HG02763 (cell line): Measurements from ENCODE around the gene PERCC1.
"Not testable (repeated sequence)": the region's sequence is repeated elsewhere in the genome, so short reads cannot be mapped to it uniquely, and the experiment has no call there.

ENCODE experiments used
- ATAC-seq: cut with Tn5 transposase; IDR thresholded peaks from one replicate; pipeline ENCODE4 v1.9.1; 2021; ENCODE audit warnings: mild to moderate bottlenecking, moderate library complexity; ENCODE audit not compliant: unreplicated experiment

Gene PERCC1

DNA sequence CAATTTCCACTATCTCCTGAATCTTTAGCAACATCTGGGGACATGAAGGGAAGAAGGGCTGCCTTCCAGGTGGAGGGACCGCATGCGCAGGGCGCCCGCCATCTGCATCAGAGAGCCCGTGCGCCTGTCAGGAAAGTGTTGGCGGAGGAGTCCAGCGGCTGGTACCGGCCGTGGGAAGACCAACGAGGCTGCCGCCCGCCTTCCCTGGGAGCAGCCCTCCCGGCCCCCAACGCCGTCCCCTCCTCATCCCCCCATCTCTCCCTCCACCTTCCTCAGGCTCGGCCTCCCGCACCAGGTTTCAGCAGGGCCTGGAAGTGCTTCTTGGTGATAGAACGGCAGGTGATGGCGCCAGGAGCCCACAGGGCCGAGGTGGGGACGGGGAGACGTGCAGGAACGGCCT is 35.2 kb downstream of the PERCC1 start:
- ATAC-seq = no peak

DNA sequence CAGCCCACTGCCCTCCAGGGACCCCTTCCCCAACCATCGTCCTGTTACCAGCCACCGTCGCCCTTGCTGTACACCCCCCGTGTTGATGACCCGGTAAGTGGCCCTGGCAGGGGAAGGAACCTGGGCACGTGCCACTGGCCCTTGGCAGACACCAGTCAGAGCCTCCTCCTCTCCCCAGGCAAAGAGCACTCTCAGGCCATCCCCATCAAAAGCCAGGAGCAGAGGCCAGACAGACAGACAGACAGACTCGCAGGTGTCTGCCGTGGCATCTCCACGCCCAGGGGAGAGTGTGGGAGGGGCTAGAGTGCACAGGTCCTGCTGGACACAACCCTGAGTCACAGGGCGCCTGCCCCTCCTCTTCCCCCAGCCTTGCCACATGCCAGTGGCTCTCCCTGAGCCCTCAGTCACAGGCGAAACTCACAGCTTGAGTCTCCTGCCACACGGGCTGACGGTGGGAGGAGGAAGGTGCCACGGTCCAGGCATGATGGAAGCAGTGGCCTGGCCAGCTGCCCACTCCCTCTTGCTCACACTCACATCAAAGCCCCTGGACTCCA is 36.2 kb downstream of the PERCC1 start:
- ATAC-seq = no peak

DNA sequence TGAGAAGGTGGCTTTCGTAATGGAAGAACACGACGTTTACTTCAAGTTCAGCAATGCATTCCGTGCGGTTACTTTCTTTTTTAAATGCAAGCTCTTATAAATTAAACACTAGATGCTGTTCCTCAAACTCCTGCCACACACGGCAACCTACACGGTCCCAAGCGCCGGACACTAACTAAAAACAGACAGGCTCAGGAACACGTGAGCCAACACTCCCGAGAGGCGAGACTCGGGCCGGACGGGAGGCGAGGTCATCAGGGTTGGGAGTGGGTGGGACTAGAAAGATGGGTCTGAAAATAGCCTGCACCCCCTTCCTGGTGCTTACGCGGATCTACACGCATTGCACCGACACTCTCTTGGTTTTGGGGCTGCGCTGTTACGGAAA is 37.5 kb downstream of the PERCC1 start:
- ATAC-seq = no peak

DNA sequence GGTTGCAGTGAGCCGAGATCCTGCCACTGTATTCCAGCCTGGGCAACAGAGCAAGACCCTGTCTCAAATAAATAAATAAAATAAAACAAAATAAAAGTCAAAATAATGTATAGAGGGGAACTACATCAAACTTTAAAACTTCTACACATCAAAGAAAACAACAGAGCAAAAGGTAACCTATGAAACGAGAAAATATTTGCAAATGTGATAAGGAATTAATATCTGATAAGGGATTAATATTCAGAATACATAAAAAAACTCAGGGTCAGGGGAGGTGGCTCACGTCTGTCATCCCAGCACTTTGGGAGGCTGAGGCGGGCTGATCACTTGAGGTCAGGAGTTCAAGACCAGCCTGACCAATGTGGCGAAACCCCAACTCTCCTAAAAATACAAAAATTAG is 38.3 kb downstream of the PERCC1 start:
- ATAC-seq = not testable (repeated sequence)

DNA sequence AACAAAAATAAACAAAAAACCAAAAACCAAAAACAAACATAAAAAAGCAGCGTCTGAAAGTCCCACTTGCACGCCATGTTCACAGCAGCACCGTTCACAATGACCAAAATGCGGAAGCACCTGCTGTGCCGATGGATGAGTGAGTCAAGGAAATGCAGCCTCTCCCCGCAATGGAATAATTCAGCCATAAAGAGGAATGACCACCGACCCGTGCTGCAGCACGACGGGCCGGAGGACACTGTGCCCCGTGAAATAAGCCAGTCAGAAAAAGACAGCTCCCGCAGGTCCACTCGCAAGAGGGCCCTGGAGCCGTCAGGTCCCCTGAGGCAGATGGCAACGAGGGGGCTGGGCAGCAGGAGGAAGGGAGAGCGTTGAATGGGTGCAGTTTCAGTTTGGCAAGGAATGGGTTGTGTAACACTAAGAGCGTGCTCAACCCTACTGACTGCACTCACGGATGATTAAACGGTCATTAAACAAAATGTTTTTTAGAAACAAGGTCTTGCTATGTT is 38.9 kb downstream of the PERCC1 start:
- no peak for ATAC-seq

DNA sequence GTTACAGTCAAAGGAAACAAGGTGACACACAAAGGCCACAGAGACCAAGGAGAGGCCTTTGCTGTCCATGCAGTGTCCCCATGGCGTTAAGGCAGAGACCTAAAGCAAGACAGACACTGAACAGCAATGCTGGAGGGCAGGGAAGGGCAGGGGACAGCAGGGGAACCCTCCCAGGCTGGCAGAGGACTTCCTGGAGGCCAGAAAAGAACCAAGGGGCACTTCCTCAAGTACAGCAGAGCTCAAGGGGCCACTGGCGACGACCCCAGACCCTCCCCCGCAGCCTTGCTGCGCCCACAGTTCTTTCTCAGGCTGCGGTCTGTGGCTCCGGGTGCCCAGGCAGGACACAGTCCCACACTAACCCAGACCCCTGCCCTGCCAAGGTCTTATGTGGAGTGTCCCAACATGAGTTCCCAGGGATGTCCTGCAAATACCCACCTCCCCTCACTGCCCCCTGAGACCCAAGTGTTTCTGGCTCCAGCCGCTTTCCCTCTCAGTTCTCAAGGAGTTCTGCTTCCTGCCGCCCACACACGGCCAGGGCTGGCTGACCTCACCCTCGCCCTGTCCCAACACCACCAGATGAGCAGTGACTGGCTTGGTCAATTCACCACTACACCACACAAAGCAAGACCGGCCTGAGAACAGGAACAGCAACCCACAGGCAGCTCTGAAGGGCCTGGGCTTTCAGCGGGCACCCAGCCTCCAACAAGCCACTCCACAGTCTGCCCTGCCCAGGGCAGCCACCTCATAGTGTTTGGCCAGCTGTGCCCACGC is 39.8 kb downstream of the PERCC1 start:
- ATAC-seq = no peak

DNA sequence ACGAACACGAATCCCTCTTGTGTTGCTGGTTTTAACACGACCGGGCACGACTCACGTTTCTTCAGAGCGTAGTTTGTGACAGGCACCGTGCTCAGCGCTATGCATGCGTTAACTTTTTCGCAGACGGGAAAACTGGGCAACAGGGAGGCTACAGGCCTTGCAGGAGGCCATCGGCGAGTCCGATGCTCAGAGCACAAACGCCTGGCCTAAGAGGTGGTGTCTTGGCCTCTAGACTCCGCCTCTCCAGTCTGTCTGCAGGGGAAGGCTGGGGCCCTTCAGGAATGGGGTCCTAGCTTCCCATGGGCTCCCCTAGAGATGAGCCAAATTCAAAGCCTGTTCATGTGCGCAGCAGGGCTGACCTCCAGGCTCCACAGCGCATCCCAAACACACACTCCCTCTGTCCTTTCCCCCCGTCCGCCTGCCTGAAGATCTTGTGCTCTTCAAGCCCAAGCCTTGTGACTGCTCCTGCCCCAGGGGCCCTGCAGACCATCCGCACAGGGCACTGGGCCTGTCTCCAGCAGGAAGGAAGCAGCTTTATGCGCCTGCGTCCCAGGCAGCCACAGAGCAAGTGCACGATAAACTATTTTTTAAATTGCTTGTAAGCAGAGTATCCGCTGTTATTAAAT is 40.8 kb downstream of the PERCC1 start:
- ATAC-seq = no peak

DNA sequence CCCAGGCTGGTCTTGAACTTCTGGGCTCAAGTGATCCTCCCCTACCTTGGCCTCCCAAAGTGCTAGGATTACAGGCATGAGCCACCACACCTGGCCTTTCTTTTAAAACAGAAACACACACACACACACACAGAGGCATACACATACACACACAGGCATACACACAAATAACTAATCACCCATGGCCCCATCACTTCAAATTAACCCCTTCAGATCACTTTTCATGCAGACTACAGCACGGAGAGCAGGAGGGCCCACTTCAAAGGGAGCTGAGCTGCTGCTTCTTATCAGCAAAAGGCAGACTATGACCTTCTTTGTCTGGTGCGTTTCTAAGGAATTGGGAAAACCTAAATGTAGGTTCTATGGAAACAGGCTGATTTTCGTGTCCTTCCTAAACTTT is 42.1 kb downstream of the PERCC1 start:
- no peak for ATAC-seq

DNA sequence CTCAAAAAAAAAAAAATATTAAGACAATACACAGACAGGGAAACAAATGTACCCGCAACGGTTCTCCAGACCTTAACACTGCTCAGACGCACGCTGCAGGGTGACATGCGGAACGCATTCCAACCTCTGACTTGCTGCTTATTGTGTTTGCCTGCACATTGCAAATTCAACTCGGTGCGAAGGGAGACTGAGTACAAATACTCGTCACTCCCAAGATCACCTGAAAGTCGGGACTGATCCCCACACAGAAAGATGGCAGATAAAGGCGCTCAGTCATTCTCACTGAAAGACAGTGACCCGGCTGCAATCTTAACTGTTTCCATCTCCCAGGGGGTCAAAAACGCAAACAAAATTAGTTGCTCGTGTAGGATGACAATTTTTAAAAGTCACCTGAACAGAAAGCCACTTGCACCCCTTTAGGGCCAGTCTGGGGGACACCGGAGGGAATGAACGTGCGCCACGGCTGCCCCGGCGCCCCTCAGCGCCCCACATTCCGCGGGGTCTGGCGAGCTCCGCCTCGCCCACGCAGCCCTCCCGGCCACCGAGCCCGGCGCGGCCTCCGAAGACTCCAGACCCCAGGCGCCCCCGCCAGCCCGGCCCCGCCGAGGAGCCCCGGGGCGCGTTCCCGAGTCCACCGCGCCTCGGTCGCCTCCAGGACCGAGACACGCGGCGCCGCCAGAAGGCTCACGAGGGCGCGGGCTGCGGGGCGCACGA is 43.4 kb downstream of the PERCC1 start:
- ATAC-seq = no peak

DNA sequence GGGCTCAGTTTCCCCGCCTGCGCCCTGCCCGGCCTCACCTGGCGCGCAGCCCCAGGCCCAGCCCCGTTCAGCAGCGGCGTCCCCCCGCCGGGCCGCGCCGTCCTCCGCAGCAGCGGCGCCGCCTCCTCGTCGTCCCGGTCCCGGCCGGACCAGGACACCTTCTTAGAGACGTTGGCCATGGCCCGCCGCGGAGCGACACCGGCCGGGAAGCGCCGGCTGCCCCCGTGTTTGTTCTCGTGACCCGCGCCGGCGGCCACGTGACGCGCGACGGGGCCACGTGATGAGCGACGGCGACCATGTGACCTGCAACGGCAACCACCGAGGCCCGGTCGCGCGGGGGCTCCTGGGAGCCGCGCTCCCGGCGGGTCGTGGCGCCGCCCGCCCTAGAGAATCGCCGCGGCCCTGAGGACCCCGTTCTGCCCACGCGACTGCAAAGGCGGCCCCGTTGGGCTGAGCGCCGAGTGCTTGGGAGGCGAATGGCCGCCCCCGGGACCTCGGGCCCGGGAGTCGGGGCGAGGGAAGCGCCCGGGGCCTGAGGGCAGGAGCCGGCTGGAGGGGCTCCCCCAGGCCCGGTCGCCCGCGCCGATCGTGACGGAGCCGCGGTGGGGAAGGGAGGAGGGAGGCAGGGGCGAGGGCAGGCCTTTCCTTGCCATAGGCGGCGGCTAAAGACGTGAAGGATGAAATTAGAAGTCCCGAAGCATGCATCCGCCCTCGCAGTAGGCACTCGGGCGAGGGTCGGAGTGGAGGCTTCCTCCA is 44.1 kb downstream of the PERCC1 start, which contains the start of gene CLCN7:
Gene CLCN7 (minus strand): TSS at position 233 of the 756 bp plus-strand sequence. CDS start 54 bp downstream, at position 179.
- peak; percentile 87 for ATAC-seq

DNA sequence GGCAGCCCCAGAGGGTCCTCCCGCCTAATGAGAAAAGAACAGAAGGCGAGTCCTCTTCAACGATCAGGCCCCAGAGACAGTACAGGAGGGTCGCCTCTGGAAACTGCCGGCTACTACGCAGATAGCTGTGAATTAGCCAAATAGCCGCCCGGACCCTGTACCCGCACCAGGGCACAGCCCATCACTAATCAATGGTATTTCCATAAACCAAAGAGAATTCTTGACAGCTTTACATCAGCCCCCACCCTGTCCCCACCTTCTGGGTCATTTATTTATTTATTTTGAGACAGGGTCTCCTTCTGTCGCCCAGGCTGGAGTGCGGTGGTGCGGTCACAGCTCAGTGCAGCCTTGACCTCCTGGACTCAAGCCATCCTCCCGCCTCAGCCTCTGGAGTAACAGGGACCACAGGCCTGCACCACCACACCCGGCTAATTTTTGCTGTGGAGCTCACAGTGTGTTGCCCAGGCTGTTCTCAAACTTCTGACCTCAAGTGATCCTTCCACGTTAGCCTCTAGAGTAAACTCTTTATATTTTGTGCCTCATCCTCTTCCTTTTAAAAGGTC is 44.8 kb downstream of the PERCC1 start:
- no peak for ATAC-seq

DNA sequence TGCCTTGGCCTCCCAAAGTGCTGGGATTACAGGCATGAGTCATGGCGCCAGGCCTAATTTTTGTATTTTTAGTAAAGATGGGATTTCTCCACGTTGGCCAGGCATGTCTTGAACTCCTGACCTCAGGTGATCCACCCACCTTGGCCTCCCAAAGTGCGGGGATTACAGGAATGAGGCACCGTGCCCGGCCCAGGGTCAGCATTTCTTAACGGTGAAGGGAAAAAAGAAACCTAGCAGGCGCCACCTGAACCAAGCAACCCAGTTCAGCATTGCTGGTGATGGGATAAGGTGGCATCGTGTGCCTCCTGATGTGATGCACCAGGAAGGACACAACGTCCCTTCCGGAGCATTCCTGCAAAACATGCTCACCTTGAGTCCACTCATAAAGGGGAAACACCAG is 46.2 kb downstream of the PERCC1 start:
- no peak for ATAC-seq

DNA sequence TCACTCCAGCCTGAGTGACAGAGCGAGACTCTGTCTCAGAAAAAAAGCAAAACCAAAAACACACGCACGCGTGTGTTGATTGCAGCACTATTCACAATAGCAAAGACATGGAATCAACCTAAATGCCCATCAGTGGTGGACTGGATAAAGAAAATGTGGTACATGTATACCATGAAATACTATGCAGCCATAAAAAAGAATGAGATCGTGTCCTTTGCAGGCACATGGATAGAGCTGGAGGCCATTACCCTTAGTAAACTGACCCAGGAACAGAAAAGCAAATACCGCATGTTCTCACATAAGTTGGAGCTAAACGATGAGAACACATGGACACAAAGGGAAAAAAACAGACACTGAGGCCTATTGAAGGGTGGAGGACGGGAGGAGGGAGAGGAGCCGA is 48.1 kb downstream of the PERCC1 start:
- ATAC-seq = not testable (repeated sequence)

DNA sequence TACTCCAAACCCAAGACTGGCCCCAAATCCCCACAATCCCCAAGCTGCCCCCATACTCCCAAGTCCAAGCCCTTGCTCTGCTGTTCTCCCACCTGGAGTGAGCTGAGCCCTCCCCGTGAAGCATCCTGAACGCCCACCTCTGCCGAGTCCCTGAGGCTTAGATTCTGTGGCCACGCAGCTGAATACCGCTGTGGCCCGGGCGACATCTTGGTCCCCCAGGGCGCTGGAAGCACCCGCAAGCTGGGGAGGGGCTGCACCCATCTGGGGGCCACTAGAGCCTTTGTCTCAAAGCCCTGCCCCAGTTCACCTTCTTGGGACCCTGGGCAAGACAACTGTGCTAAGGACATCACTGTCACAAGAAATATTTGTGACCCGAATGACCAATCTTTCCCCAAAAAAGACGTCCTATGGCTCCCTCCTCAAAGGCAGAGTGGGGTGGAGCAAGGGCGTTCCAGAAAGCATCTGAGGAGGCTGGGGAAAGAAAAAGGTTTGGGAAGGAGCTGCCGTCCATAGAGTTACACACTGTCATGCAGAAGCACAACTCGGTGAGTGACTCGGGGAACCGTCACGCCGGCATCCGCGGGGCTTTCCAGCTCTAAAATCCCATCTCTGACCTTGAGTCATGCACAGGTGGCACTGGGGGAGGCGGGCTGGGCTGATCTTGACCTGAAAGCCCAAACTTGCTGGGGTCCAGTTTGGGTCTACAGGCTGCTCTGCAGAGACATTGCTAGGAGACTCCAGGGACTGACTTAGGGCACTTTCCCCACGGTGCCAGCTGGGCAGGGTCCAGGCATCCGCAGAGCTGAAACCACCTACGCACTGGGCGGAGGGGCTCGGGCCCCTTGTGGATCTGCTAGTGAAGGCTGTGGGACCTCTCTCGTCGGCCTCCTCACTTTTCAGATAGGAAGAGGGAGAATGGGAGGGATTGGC is 51.3 kb downstream of the PERCC1 start:
- no peak for ATAC-seq
